Measurements from ENCODE around the gene FZD8. TPM values are rescaled to one million over a fixed set of nuclear protein-coding genes. Genes with fewer than 3 reads are reported as not detected.

Gene FZD8
- total RNA-seq, 1 experiment from 2014 or later, result 13.7 TPM

- TF ChIP-seq SOX15 (CRISPR knock-in tag; IDR thresholded peaks at IDR 0.05), result no peak
- TF ChIP-seq ETV6 (CRISPR knock-in tag; IDR thresholded peaks at IDR 0.05), result no peak
- TF ChIP-seq ZNF671 (CRISPR knock-in tag; IDR thresholded peaks at IDR 0.05), result no peak
- TF ChIP-seq E2F1 (CRISPR knock-in tag; IDR thresholded peaks at IDR 0.05), result no peak
- TF ChIP-seq CDX4 (CRISPR knock-in tag; IDR thresholded peaks at IDR 0.05; ENCODE audit: borderline replicate concordance), result no peak
- no peak for TF ChIP-seq TEAD1 (CRISPR knock-in tag; IDR thresholded peaks at IDR 0.05)
- TF ChIP-seq RORB (CRISPR knock-in tag; IDR thresholded peaks at IDR 0.05), result no peak
- TF ChIP-seq ZNF263 (CRISPR knock-in tag; IDR thresholded peaks at IDR 0.05; ENCODE audit: low read depth), result no peak
- TF ChIP-seq, protein P1, sequence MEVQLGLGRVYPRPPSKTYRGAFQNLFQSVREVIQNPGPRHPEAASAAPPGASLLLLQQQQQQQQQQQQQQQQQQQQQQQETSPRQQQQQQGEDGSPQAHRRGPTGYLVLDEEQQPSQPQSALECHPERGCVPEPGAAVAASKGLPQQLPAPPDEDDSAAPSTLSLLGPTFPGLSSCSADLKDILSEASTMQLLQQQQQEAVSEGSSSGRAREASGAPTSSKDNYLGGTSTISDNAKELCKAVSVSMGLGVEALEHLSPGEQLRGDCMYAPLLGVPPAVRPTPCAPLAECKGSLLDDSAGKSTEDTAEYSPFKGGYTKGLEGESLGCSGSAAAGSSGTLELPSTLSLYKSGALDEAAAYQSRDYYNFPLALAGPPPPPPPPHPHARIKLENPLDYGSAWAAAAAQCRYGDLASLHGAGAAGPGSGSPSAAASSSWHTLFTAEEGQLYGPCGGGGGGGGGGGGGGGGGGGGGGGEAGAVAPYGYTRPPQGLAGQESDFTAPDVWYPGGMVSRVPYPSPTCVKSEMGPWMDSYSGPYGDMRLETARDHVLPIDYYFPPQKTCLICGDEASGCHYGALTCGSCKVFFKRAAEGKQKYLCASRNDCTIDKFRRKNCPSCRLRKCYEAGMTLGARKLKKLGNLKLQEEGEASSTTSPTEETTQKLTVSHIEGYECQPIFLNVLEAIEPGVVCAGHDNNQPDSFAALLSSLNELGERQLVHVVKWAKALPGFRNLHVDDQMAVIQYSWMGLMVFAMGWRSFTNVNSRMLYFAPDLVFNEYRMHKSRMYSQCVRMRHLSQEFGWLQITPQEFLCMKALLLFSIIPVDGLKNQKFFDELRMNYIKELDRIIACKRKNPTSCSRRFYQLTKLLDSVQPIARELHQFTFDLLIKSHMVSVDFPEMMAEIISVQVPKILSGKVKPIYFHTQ (CRISPR knock-in tag; IDR thresholded peaks at IDR 0.05), result no peak
- TF ChIP-seq ELF4 (CRISPR knock-in tag; IDR thresholded peaks at IDR 0.05; ENCODE audit: low read depth), result no peak
- ATAC-seq, result no peak
- DNase-seq (ENCODE audit: low spot score), result peak; percentile 32
- Mint-ChIP-seq H3K4me1 (peaks cover 14% of the 10 kb centered on the region), H3K27me3 (ENCODE audit: low read depth) (peaks cover 31% of the 10 kb centered on the region), H3K9me3 (peaks cover 4% of the 10 kb centered on the region), H3K36me3 (peaks cover 3% of the 10 kb centered on the region; the same call in 1 of the 2 replicates), H3K27ac (no peak overlapping the region), H3K4me3 (peak overlapping the region; percentile 77)
- ChIA-PET POLR2A (no interaction called here), CTCF (interaction anchor here (0.6 to 1.4 kb wide), 7 partner anchors 19 to 1135 kb away, joined by 3 to 7 read pairs (median 4); no protein-coding TSS in a partner anchor)
Observed at GRCh38 chr10:35644050-35644950, 2.2 kb upstream of the FZD8 start.

DNA sequence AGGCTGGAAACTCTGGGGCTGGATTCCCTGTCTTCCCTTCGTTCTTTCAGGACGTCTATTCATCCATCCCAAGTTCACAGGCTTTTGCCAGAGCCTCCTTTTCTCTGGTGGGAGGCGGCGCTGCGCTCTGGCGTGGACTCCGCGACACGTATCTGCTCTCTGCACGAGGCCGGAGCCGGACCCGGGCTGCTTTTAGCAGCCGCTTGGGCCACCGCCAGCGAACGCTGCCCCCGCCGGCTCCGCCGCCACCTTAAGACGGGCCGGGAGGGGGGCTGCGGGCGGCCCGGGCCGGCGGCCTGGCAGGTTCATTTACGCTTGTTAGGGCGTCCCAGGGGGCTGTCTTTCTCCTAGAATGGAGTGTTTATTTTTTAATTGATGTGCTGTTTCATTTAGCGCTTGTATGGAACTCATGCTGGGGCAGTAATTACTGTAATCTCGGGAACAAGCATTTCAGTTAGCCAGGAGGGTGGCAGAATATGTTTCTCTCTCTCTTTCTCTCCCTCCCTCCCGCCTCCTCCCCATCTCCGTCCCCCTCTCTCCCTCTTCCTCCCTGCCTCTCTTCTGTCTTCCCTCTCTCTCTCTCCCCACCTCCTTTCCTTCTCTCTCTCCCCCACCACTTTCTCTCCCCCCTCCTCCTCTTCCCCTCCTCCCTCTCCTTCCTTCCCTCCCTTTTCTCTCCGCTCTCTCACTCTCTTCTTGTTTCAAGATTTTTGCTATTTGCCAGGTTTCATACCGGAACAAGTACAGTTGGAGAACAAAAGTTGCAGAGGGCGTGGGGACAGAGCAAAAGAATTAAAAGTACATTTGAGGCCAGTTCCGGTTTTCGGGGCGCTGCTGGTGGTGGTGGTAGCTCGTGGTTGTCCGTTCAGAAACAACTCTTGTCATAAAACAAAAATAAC lies 1.3 kb upstream of the FZD8 start:
- peaks cover 34% of the 10 kb centered on the region for H3K27me3 Mint-ChIP-seq (ENCODE audit: low read depth)
- H3K36me3 Mint-ChIP-seq, result peaks cover 3% of the 10 kb centered on the region; the same call in 1 of the 2 replicates
- H3K4me1 Mint-ChIP-seq, result peaks cover 18% of the 10 kb centered on the region
- TF ChIP-seq GRHL2 (CRISPR knock-in tag; IDR thresholded peaks at IDR 0.05; ENCODE audit: insufficient replicate concordance, severe bottlenecking), result no peak
- TF ChIP-seq ZNF423 (CRISPR knock-in tag; IDR thresholded peaks at IDR 0.05), result 0 out of 2 replicates have a peak, but pooled peaks have one; percentile 2
- TF ChIP-seq PRDM15 (CRISPR knock-in tag; IDR thresholded peaks at IDR 0.05), result peak; percentile 62; the same call in 1 of the 2 replicates
- no peak for TF ChIP-seq ESRRA (CRISPR knock-in tag; IDR thresholded peaks at IDR 0.05; ENCODE audit: borderline replicate concordance)
- TF ChIP-seq ZNF263 (CRISPR knock-in tag; IDR thresholded peaks at IDR 0.05; ENCODE audit: low read depth), result 0 out of 2 replicates have a peak, but pooled peaks have one; percentile 47
- TF ChIP-seq USF2 (CRISPR knock-in tag; IDR thresholded peaks at IDR 0.05), result no peak
- no peak for TF ChIP-seq ZNF121 (CRISPR knock-in tag; IDR thresholded peaks at IDR 0.05)
- 0 out of 2 replicates have a peak, but pooled peaks have one; percentile 32 for TF ChIP-seq FOXK1 (CRISPR knock-in tag; IDR thresholded peaks at IDR 0.05)
- TF ChIP-seq OVOL2 (CRISPR knock-in tag; IDR thresholded peaks at IDR 0.05; ENCODE audit: borderline replicate concordance), result no peak
- H3K27ac Mint-ChIP-seq, result no peak overlapping the region
- ChIA-PET CTCF (interaction anchor here (0.6 to 1.4 kb wide), 7 partner anchors 20 to 1136 kb away, joined by 3 to 7 read pairs (median 4); no protein-coding TSS in a partner anchor), POLR2A (no interaction called here)
- DNase-seq (ENCODE audit: low spot score) (peak; percentile 58), ATAC-seq (no peak; the same call in 1 of the 2 replicates)
- H3K9me3 Mint-ChIP-seq, result peaks cover 4% of the 10 kb centered on the region
- H3K4me3 Mint-ChIP-seq, result peak overlapping the region; percentile 77

All from WTC11 (cell line).